ENCODE data around the gene ZNF804B.

ZNF804B gene

GRCh38 chr7:88985295-88985694, 225.8 kb downstream of the ZNF804B start:
- DNase-seq (ENCODE audit: low read depth) = no peak

GRCh38 chr7:89001306-89001705, 241.8 kb downstream of the ZNF804B start:
- DNase-seq (ENCODE audit: low read depth) = no peak

GRCh38 chr7:89002981-89003956, 243.8 kb downstream of the ZNF804B start:
- no peak for DNase-seq (ENCODE audit: low read depth)

GRCh38 chr7:89012016-89012415, 252.5 kb downstream of the ZNF804B start:
- no peak for DNase-seq (ENCODE audit: low read depth)

- DNase-seq (ENCODE audit: low read depth) = no peak
These were observed 258.2 kb downstream of the ZNF804B start for GRCh38 chr7:89017695-89018094.

GRCh38 chr7:89021741-89022140, 262.2 kb downstream of the ZNF804B start:
- DNase-seq (ENCODE audit: low read depth) = no peak

- DNase-seq (ENCODE audit: low read depth) = no peak
These were observed 263.7 kb downstream of the ZNF804B start for GRCh38 chr7:89023206-89023605.

GRCh38 chr7:89023877-89024276, 264.4 kb downstream of the ZNF804B start:
- no peak for DNase-seq (ENCODE audit: low read depth)

GRCh38 chr7:89027781-89028180, 268.3 kb downstream of the ZNF804B start:
- DNase-seq (ENCODE audit: low read depth) = no peak

- no peak for DNase-seq (ENCODE audit: low read depth)
These were observed 268.8 kb downstream of the ZNF804B start for GRCh38 chr7:89028319-89028718.

GRCh38 chr7:89029864-89030263, 270.4 kb downstream of the ZNF804B start:
- no peak for DNase-seq (ENCODE audit: low read depth)

GRCh38 chr7:89041240-89041639, 281.7 kb downstream of the ZNF804B start:
- no peak for DNase-seq (ENCODE audit: low read depth)

- no peak for DNase-seq (ENCODE audit: low read depth)
These were observed 283.4 kb downstream of the ZNF804B start for GRCh38 chr7:89042940-89043339.

- DNase-seq (ENCODE audit: low read depth) = no peak
These were observed 289.5 kb downstream of the ZNF804B start for GRCh38 chr7:89049043-89049442.

- no peak for DNase-seq (ENCODE audit: low read depth)
These were observed 293.6 kb downstream of the ZNF804B start for GRCh38 chr7:89053130-89053529.

- DNase-seq (ENCODE audit: low read depth) = no peak
These were observed 294.9 kb downstream of the ZNF804B start for GRCh38 chr7:89054361-89054760.

GRCh38 chr7:89060234-89060633, 300.7 kb downstream of the ZNF804B start:
- no peak for DNase-seq (ENCODE audit: low read depth)

GRCh38 chr7:89064831-89065230, 305.3 kb downstream of the ZNF804B start:
- no peak for DNase-seq (ENCODE audit: low read depth)

GRCh38 chr7:89067048-89067447, 307.5 kb downstream of the ZNF804B start:
- DNase-seq (ENCODE audit: low read depth) = no peak

- no peak for DNase-seq (ENCODE audit: low read depth)
These were observed 312.6 kb downstream of the ZNF804B start for GRCh38 chr7:89072081-89072480.

GRCh38 chr7:89073776-89074175, 314.3 kb downstream of the ZNF804B start:
- DNase-seq (ENCODE audit: low read depth) = no peak

- DNase-seq (ENCODE audit: low read depth) = no peak
These were observed 318.5 kb downstream of the ZNF804B start for GRCh38 chr7:89077992-89078391.

- no peak for DNase-seq (ENCODE audit: low read depth)
These were observed 326.1 kb downstream of the ZNF804B start for GRCh38 chr7:89085580-89085979.

GRCh38 chr7:89091550-89091949, 332.1 kb downstream of the ZNF804B start:
- no peak for DNase-seq (ENCODE audit: low read depth)
